Activated CD8-positive, alpha-beta memory T cell treated with anti-CD3 and anti-CD28 coated beads for 1 hour (primary cell): ENCODE measurements around the gene SRSF9.

ENCODE experiments used
- DNase-seq, 2 donors: peaks; one replicate each; pipeline ENCODE4 v3.0.0-alpha.2; 2020; ENCODE audit warnings: low read depth in 1 of 2; ENCODE audit errors: extremely low read depth in 1 of 2

Gene SRSF9

GRCh38 chr12:120413901-120414695 lies 55.5 kb downstream of the SRSF9 start:
- no peak for DNase-seq

GRCh38 chr12:120412421-120412820 lies 57.1 kb downstream of the SRSF9 start:
- DNase-seq = no peak
